H54 (cell line): ENCODE measurements around the gene CASTOR1.

Experiments used
- DNase-seq: peaks from one replicate; pipeline ENCODE4 v3.0.0; 2011; ENCODE audit warnings: low spot score, mixed read lengths; ENCODE audit not compliant: insufficient read length
- FAIRE-seq: peaks from 3 replicates; lab custom pipeline; 2011; peaks lifted over from hg19 to GRCh38; lab: Jason Lieb, UNC
- POLR2A ChIP-seq: IDR thresholded peaks from 2 replicates; pipeline ENCODE4 v1.6.1; 2011; ENCODE audit warnings: low read depth, mild to moderate bottlenecking, low read length

Gene CASTOR1

GRCh38 chr22:30288419-30289140 is 725 bp downstream of the CASTOR1 start:
- FAIRE-seq (no peak), DNase-seq (no peak)
- no peak for TF ChIP-seq POLR2A

DNA sequence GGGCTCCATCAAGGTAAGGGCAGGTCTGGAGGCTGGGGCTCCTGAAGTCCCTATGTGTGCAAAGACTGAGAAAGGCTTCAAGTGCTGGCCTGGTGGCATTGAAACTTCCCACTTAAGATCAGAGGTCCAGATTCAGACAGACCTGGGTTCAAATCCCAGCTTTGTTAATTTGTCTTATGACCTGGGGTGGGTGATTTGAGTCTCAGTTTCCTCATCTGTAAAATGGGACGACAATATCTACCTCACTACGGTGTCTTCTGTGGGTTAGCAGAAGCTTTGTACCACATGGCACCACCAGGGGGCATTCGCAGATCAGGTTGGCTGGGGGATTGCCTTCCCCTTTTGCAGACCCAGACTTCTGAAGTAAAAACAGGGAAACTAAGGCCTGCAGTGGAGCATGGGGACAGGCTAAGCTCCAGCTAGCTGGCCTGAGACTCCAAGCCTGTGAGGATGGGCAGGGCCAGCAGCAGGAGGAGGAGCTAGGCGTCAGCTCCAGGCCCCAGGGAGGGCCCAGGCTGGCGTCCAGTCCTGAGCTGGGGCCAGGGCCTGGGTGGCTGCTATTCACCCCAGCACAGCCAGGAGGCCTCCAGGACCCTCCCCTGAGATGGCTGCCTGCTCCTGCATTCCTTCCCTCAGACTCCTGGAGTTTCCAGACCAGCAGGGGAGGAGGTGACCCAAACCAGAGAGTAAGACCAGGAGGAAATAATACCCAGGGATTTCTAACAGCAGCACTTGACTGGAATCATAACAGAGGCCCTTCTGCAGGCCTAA is 1.5 kb downstream of the CASTOR1 start:
- FAIRE-seq: peak; percentile 45
- peak; percentile 72 for DNase-seq

GRCh38 chr22:30286813-30287647 is 2.3 kb downstream of the CASTOR1 start:
- no peak for FAIRE-seq
- DNase-seq: no peak
- TF ChIP-seq POLR2A: no peak

More for the DNA sequence above, 1.5 kb downstream of the CASTOR1 start:
- TF ChIP-seq POLR2A: no peak

DNA sequence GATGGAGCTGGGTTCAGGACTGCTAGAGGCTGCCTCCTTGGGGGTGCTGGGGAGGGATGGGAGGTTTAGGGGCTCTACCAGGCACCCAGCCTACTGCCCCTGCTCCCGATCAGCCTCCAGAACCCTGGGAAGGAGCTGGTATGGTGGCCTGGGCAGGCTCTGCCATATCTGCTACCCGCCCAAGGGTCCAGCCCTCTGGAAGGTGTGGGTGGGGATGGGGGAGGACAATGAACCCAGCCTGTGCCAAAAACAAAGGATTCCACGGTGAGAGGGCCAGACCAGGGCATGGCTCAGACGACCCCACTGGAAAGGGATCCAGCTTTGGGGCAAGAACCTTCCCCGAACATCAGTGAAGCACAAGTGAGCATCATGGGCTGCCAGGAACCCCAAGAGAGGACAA is 3.0 kb downstream of the CASTOR1 start:
- DNase-seq: no peak
- TF ChIP-seq POLR2A: no peak
- FAIRE-seq: no peak

DNA sequence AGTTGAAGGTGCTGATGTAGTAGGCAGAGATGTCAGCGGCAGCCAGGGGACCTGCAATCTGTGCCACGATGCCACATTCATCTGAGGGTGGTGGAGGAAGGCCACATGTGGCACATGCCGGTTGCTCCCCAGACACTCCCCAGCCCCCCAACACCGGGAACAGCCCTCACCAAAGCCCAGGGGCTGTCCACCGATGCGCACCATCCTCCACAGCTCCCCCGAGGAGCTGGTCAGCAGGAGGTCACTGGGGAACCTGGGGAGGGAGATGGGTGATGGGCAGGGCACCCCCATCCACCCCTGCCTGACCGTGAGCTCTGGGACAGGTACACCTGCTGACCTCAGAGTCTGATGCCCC is 3.5 kb downstream of the CASTOR1 start:
- DNase-seq (no peak), FAIRE-seq (no peak)
- no peak for TF ChIP-seq POLR2A

DNA sequence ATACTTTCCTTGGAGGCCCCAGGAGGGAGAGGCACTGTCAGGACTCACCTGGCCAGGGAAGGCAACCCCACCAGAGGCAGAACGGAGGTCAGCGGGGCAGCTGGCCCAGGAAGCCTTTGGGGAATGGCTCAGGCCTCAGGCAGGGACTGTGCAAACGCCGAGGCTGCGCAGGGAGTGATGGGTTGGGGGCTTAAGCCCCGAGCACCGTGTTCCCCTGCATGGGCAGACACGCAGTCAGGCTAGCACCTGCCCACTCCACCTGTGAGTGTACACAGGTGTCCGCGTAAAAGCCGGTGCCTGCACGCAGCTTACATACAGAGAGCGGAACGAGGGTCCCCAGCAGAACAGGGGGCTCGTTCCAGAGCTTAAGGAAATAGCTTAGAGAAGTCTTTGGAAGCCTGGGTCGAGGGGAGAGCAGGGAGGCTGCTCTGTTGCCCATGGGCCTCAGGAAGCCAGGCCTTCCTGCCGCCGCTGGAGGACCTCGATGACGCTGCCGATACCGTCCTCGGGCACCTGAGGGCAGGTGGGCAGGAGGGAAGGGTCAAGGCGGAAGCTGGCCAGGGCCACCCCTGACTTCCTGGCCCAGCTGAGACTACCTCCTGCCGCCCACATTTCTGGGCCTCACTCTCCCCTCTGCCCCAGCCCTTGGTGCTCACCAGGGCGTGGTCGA is 4.0 kb downstream of the CASTOR1 start:
- DNase-seq (no peak), FAIRE-seq (no peak)
- no peak for TF ChIP-seq POLR2A

DNA sequence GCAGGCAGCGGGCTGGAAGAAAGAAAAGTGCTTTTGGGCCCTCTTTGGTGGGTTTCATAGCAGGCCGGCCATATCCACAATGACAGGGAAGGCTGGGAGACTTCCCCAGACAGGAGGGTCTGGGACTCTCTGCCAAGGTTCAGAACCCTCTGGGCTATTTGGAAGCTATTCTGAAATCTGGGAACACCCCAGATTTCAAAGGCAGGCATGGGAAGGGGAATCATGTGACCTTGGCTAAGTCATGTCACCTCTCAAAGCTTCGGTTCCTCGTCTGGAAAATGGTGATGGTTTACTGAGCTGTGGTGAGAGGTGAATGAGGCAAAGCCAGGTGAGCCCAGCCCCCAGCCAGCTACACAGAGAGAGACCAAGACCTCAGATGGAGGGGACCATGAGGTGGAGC is 4.6 kb downstream of the CASTOR1 start:
- FAIRE-seq (no peak), DNase-seq (no peak)
- no peak for TF ChIP-seq POLR2A

DNA sequence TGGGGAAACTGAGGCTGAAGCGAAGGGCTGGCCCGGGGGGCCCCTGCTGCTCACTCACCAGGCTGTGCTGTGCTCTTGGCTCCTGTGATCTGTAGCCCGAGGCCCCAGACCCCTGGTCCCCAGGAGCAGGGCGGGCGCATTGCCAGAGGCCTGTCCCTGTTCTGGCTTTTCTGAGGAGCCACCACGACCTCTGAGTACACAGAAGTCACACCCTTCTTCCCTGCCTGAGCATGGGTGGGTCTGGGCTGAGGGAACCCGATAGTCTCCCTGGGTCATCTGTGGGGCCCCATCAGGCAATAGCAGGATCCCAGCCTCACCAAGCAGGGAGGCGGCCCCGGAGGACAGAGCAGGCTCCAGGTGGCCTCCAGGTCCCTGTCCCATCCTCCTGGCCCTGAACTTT is 5.1 kb downstream of the CASTOR1 start:
- DNase-seq (no peak), FAIRE-seq (no peak)
- TF ChIP-seq POLR2A: no peak

- no peak for FAIRE-seq
- no peak for DNase-seq
- no peak for TF ChIP-seq POLR2A
Observed at GRCh38 chr22:30283342-30283741, 6.0 kb downstream of the CASTOR1 start.

- no peak for TF ChIP-seq POLR2A
- FAIRE-seq: no peak
- no peak for DNase-seq
Observed at GRCh38 chr22:30282616-30283046, 6.7 kb downstream of the CASTOR1 start.

GRCh38 chr22:30280505-30280904 is 8.8 kb downstream of the CASTOR1 start:
- no peak for DNase-seq
- no peak for FAIRE-seq
- no peak for TF ChIP-seq POLR2A

DNA sequence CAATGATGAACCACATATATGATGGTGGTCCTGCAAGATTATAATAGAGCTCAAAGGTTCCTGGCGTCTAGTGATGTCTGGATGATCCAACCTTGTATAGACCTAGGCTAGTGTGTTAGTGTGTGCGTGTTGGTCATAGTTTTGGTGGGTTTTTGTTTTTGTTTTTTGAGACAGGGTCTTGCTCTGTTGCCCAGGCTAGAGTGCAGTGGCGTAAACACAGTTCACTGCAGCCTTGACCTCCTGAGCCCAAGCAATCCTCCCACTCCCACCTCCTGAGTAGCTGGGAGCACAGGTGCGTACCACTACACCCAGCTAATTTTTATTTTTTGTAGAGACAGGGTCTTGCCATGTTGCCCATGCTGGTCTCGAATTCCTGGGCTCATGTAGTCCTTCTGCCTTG is 9.4 kb downstream of the CASTOR1 start:
- no peak for TF ChIP-seq POLR2A
- FAIRE-seq (no peak), DNase-seq (no peak)

DNA sequence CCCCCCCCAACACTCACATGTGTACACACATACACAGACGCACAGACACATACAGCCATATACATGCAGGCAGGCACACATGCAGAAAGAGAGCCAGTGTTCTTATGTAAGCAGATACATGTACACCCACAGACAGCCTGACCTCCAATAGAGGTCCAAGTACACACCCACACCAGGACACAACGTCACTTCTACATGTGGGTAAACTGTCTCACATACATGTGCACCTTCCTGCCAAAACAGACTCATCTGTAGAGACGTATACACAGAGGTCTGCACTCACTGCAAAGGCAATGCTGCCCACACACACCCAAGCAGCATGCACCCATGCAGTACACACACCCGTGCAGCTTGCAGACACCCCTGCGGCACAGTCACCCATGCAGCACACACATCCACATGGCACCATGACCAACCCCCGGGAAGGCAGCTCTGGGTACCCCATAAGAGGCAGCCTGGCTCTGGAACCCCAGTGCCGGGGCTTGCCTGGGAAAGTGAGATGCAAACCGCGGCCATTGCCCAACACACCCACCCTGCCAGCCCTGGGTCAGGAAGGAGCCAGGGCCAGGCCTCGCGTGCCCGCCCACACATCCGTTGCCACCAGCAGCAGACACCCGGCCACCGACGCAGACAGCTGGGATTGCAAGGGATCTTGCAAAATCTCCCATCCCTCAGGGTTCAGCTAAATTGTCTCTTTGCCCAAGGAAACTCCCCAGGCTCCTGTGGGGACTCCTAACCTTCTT is 10.1 kb downstream of the CASTOR1 start:
- FAIRE-seq: no peak
- TF ChIP-seq POLR2A: no peak
- DNase-seq: no peak
